ENCODE measurements around the gene SLC46A3. TPM values are rescaled to one million over a fixed set of nuclear protein-coding genes. Genes with fewer than 3 reads are reported as not detected.
A peak's percentile ranks its signal among the peaks of the same experiment; 100 is the strongest.

SLC46A3 gene, protein sequence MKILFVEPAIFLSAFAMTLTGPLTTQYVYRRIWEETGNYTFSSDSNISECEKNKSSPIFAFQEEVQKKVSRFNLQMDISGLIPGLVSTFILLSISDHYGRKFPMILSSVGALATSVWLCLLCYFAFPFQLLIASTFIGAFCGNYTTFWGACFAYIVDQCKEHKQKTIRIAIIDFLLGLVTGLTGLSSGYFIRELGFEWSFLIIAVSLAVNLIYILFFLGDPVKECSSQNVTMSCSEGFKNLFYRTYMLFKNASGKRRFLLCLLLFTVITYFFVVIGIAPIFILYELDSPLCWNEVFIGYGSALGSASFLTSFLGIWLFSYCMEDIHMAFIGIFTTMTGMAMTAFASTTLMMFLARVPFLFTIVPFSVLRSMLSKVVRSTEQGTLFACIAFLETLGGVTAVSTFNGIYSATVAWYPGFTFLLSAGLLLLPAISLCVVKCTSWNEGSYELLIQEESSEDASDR
- polyA plus RNA-seq (2011; rRNA removed) (5.9 and 7.8 TPM in 2 replicates), polyA minus RNA-seq (2011; rRNA and poly(A)+ RNA removed) (2.2 and 2.6 TPM in 2 replicates)

DNA sequence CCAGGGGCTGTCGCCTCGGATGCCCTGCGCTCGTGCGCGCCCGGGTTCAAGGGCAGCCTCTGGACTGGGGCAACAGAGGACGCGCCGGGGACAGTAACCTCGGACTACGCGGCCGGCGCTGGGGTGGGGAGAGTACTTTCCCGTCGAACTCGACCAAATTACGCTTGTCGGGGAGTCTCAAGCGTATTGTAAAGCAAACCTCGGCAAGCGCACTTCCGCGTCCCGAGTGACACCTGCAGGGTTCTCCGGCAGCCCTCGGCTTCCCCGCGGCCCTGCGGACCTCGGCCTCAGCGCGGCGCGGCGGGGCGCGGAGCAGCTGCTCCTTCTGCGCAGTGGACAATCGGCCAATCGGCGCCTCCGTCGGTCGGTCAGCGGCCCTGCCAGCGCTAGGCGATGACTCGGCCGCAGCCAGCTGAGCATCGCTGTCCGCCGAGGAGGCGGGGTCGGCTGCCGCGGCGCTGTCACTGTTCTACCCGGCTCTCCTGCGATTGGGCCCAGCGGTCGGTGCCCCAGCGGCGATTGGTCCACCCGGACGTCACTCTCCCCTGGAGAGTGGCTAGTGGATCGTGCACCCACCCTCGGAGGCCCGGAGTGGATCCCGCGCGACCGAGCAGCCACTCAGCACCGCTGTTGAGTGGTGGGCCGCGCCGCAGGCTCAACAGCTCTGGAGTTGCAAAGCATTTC, at the start of gene SLC46A3:
Gene SLC46A3 (minus strand): TSS at position 428 of the 684 bp plus-strand sequence. CDS start 972 bp downstream, outside the sequence.
- CTCF ChIA-PET: interaction anchor here (1.4 to 1.5 kb wide), 2 partner anchors 26 to 45 kb away, joined by 5 to 6 read pairs; no protein-coding TSS in a partner anchor

DNA sequence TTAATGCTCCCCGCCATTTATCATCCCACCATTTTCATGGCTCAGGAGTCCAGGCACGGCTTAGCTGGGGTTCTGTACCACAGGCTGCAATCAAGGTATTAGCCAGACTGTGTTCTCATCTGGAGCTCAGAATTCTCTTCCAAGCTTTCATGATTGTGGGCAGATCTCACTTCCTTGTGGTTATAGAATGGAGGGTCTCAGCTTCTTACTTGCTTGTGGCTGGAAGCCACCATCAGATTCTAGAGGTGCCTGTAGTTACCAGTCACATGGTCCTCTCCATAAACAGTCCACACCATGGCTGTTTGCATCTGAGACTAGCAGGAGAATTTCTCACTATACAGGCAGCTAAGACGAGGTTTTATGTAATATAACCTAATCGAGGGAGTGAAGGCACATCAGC, 45.1 kb upstream of the SLC46A3 start:
- no peak overlapping the region for H3K4me3 ChIP-seq (ENCODE audit: low read depth, low read length)
- no peaks in the 10 kb centered on the region for H3K36me3 ChIP-seq (ENCODE audit: control insufficient read depth, insufficient read depth, low read length)
- H3K27me3 ChIP-seq (ENCODE audit: control insufficient read depth, insufficient read depth, low read length): no peaks in the 10 kb centered on the region
- DNase-seq (ENCODE audit: low read depth): no peak
- CTCF ChIA-PET: interaction anchor here (1.6 kb wide), 1 partner anchor 9 kb away, joined by 3 read pairs; no protein-coding TSS in a partner anchor
- TF ChIP-seq, protein P1, sequence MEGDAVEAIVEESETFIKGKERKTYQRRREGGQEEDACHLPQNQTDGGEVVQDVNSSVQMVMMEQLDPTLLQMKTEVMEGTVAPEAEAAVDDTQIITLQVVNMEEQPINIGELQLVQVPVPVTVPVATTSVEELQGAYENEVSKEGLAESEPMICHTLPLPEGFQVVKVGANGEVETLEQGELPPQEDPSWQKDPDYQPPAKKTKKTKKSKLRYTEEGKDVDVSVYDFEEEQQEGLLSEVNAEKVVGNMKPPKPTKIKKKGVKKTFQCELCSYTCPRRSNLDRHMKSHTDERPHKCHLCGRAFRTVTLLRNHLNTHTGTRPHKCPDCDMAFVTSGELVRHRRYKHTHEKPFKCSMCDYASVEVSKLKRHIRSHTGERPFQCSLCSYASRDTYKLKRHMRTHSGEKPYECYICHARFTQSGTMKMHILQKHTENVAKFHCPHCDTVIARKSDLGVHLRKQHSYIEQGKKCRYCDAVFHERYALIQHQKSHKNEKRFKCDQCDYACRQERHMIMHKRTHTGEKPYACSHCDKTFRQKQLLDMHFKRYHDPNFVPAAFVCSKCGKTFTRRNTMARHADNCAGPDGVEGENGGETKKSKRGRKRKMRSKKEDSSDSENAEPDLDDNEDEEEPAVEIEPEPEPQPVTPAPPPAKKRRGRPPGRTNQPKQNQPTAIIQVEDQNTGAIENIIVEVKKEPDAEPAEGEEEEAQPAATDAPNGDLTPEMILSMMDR (IDR thresholded peaks at IDR 0.05; ENCODE audit: insufficient read depth, low read depth, low read length): no peak
- POLR2A ChIA-PET: no interaction called here

More for the DNA sequence above, at the start of gene SLC46A3:
- TF ChIP-seq, protein P1 (IDR thresholded peaks at IDR 0.05; ENCODE audit: insufficient read depth, low read depth, low read length): peak; percentile 8; the same call in 1 of the 2 replicates
- Histone ChIP-seq H3K36me3 (ENCODE audit: control insufficient read depth, insufficient read depth, low read length) (no peaks in the 10 kb centered on the region), H3K4me3 (ENCODE audit: low read depth, low read length) (peak within 1 kb of the TSS; percentile 68), H3K27me3 (ENCODE audit: control insufficient read depth, insufficient read depth, low read length) (no peaks in the 10 kb centered on the region)
- POLR2A ChIA-PET: interaction anchor here (0.6 to 0.8 kb wide), 3 partner anchors 11 to 230 kb away, joined by 3 to 6 read pairs (median 5); no protein-coding TSS in a partner anchor
- DNase-seq (ENCODE audit: low read depth): peak; percentile 89

DNA sequence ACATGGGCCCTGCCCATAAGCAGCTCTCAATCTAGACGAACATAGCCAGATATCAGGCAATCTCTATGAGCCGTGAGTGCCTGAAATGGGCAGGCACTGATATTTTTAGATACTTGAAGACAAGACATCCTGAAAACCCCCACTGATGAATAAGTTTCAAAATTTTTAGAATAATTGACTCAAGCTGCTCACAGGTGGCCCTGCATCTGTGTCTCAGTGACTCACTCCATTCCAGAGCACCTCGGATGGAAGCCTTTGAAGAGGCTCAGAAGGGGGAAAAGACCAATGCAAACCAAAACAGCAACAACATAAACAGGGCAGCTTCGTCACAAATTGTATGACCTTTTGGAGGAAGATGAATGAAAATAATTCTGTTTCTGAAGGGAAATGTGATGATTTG, 42.8 kb upstream of the SLC46A3 start:
- TF ChIP-seq, protein P1 (IDR thresholded peaks at IDR 0.05; ENCODE audit: insufficient read depth, low read depth, low read length): no peak
- Histone ChIP-seq H3K4me3 (ENCODE audit: low read depth, low read length) (no peak overlapping the region), H3K36me3 (ENCODE audit: control insufficient read depth, insufficient read depth, low read length) (no peaks in the 10 kb centered on the region), H3K27me3 (ENCODE audit: control insufficient read depth, insufficient read depth, low read length) (no peaks in the 10 kb centered on the region)
- DNase-seq (ENCODE audit: low read depth): no peak
- ChIA-PET POLR2A (no interaction called here), CTCF (interaction anchor here (0.5 to 1.2 kb wide), 5 partner anchors 8 to 692 kb away, joined by 3 to 4 read pairs (median 3); partner anchors contain the start of gene POMP)

DNA sequence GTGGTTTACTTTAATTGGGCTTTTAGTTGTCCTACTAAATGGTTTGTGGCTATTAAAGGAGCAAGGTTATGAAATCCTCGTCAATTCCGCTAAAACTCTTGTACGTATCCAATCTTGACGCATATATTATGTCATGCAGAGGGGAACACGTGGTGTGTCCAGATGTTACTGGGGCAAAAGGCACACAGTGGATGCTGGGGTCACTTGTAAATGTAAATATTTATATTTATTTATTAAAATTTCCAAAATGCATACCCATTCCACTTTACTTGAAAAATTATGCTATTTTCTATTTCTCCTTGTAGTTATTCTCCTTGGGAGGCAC, 36.7 kb upstream of the SLC46A3 start:
- peak; percentile 57 for DNase-seq (ENCODE audit: low read depth)
- H3K36me3 ChIP-seq (ENCODE audit: control insufficient read depth, insufficient read depth, low read length): no peaks in the 10 kb centered on the region
- ChIA-PET POLR2A (no interaction called here), CTCF (interaction anchor here (1.3 to 1.7 kb wide), 3 partner anchors 20 to 97 kb away, joined by 3 to 4 read pairs (median 4); partner anchors contain the start of gene POMP)
- H3K27me3 ChIP-seq (ENCODE audit: control insufficient read depth, insufficient read depth, low read length): no peaks in the 10 kb centered on the region
- TF ChIP-seq, protein P1 (IDR thresholded peaks at IDR 0.05; ENCODE audit: insufficient read depth, low read depth, low read length): no peak
- no peak overlapping the region for H3K4me3 ChIP-seq (ENCODE audit: low read depth, low read length)

Measured in BJ (cell line).